ENCODE measurements around the gene CDH13. TPM values are rescaled to one million over a fixed set of nuclear protein-coding genes. Genes with fewer than 3 reads are reported as not detected.

The CDH13 gene
- total and polyA plus RNA-seq, 2 of the 8 experiments (the other 6 are each of a cell fraction or from before 2014, with no cell fraction given): 2.3 to 2.4 TPM

- CTCF ChIA-PET (ENCODE audit: partially characterized antibody): no interaction called here
- H3K4me2 ChIP-seq (ENCODE audit: insufficient read depth in 1 of 2, low read depth in 2 of 2, low read length in 2 of 2): no peak overlapping the region
- H3K27ac ChIP-seq (ENCODE audit: low read depth, low read length): no peak overlapping the region
- no peak overlapping the region for H2AK5ac ChIP-seq (ENCODE audit: low read depth, low read length)
- H3K79me1 ChIP-seq (ENCODE audit: low read depth, low read length): no peaks in the 10 kb centered on the region; the same call in 1 of the 2 replicates
- no peak overlapping the region for H3K18ac ChIP-seq (ENCODE audit: extremely low read depth, low read length)
- H4K20me1 ChIP-seq (replicated peaks in 1 of 2; ENCODE audit: control insufficient read depth in 1 of 2, insufficient read depth in 2 of 2, low read length in 2 of 2): no peaks in the 10 kb centered on the region
- H4K8ac ChIP-seq (ENCODE audit: extremely low read depth, insufficient read depth, low read length): no peak overlapping the region
- H3K4me3 ChIP-seq (ENCODE audit: extremely low read depth in 1 of 4, insufficient read depth in 2 of 4, low read depth in 3 of 4, low read length in 4 of 4): no peak overlapping the region
- H3K4me1 ChIP-seq (replicated peaks in 1 of 4; ENCODE audit: control insufficient read depth in 3 of 4, insufficient read depth in 4 of 4, low read length in 3 of 4): peaks cover 0 to 8% (median 2%) of the 10 kb centered on the region in 4 experiments; a peak in 5 of 7 replicates
- no peaks in the 10 kb centered on the region for H3K23me2 ChIP-seq (ENCODE audit: low read depth, low read length)
- no peaks in the 10 kb centered on the region for H3K9me3 ChIP-seq (ENCODE audit: insufficient read depth in 2 of 2, low read depth in 1 of 2, low read length in 1 of 2)
- H3K79me2 ChIP-seq (ENCODE audit: control insufficient read depth in 1 of 2, insufficient read depth in 2 of 2, low read length in 2 of 2): no peaks in the 10 kb centered on the region
- H2BK120ac ChIP-seq (replicated peaks; ENCODE audit: low read depth, low read length): no peak overlapping the region
- H3K36me3 ChIP-seq (ENCODE audit: control insufficient read depth in 2 of 4, insufficient read depth in 4 of 4, low read length in 3 of 4): no peaks in the 10 kb centered on the region
- H2AFZ ChIP-seq (ENCODE audit: low read length): no peak overlapping the region
- no peak overlapping the region for H4K91ac ChIP-seq (replicated peaks; ENCODE audit: insufficient read length, low read length)
- no peak overlapping the region for H3K9ac ChIP-seq (replicated peaks in 1 of 4; ENCODE audit: extremely low read depth in 1 of 4, low read depth in 3 of 4, low read length in 3 of 4)
- no peak overlapping the region for H2BK12ac ChIP-seq (ENCODE audit: low read depth, low read length)
- no peak overlapping the region for H4K5ac ChIP-seq (ENCODE audit: insufficient read length, low read depth, low read length)
- no peak for FAIRE-seq
- no peak overlapping the region for H3K14ac ChIP-seq (ENCODE audit: insufficient read length)
- H2BK15ac ChIP-seq (ENCODE audit: low read length): no peak overlapping the region
- no peak overlapping the region for H3K4ac ChIP-seq (replicated peaks; ENCODE audit: insufficient read length, low read depth, low read length)
- H3K56ac ChIP-seq (replicated peaks; ENCODE audit: insufficient read length, low read depth, low read length): no peak overlapping the region
- 100% methylated on average over 2 of the region's 2 CpGs; no CpG with 5 or more reads in 1 of the 2 experiments for WGBS, 2 experiments (ENCODE audit: extremely low coverage in 1 of 2, insufficient coverage in 1 of 2, insufficient read length in 1 of 2, insufficient replicate concordance in 2 of 2, low coverage in 1 of 2, low lambda C conversion rate in 2 of 2, missing lambda C conversion rate in 1 of 2)
- no peaks in the 10 kb centered on the region for H3K27me3 ChIP-seq (replicated peaks in 1 of 4; ENCODE audit: control insufficient read depth in 3 of 4, extremely low read depth in 1 of 4, insufficient read depth in 3 of 4, low read length in 3 of 4)
- H2BK5ac ChIP-seq (ENCODE audit: low read depth, low read length): no peak overlapping the region
- H3K23ac ChIP-seq (ENCODE audit: insufficient read length): no peak overlapping the region
- POLR2A ChIA-PET (ENCODE audit: partially characterized antibody): no interaction called here
- no peak overlapping the region for H2BK20ac ChIP-seq (ENCODE audit: low read length)
- DNase-seq (ENCODE audit: low read depth in 1 of 2, low spot score in 2 of 2): no peak
- TF ChIP-seq KDM4A (IDR thresholded peaks at IDR 0.05; ENCODE audit: low read depth, low read length, severe bottlenecking): no peak
- TF ChIP-seq CBX8 (IDR thresholded peaks at IDR 0.05; ENCODE audit: borderline replicate concordance, low read depth, low read length): no peak
- no peak for TF ChIP-seq CBX5 (IDR thresholded peaks at IDR 0.05; ENCODE audit: low read depth, low read length)
- no peak for TF ChIP-seq POU5F1 (IDR thresholded peaks at IDR 0.05; ENCODE audit: low read depth, low read length)
- no peak for TF ChIP-seq POLR2AphosphoS5 (IDR thresholded peaks at IDR 0.05; ENCODE audit: low read depth, low read length)
- TF ChIP-seq KDM5A (IDR thresholded peaks at IDR 0.05; ENCODE audit: low read length): no peak
- TF ChIP-seq SP1 (IDR thresholded peaks at IDR 0.05; ENCODE audit: low read depth, low read length): no peak
- no peak for TF ChIP-seq SIRT6 (IDR thresholded peaks at IDR 0.05; ENCODE audit: low read length)
- TF ChIP-seq RFX5 (IDR thresholded peaks at IDR 0.05; ENCODE audit: borderline replicate concordance, low read depth, low read length): no peak
- TF ChIP-seq SRF (IDR thresholded peaks at IDR 0.05; ENCODE audit: low read depth, low read length): no peak
- TF ChIP-seq ZNF274 (IDR thresholded peaks at IDR 0.05; ENCODE audit: borderline replicate concordance, extremely low read depth, low read length): no peak
- TF ChIP-seq E2F6 (IDR thresholded peaks at IDR 0.05): no peak
- no peak for TF ChIP-seq JUND (IDR thresholded peaks at IDR 0.05; ENCODE audit: low read length)
- TF ChIP-seq RXRA (IDR thresholded peaks at IDR 0.05; ENCODE audit: insufficient read depth, low read depth, low read length): no peak
- TF ChIP-seq BRCA1 (IDR thresholded peaks at IDR 0.05; ENCODE audit: low read depth, low read length): no peak
Observed at GRCh38 chr16:83581082-83581481, 954.3 kb downstream of the CDH13 start.
